GM12878 (cell line): ENCODE data around the gene LITAF. TPM values are rescaled to one million over a fixed set of nuclear protein-coding genes. Genes with fewer than 3 reads are reported as not detected.

Experiments
- BACH1 ChIP-seq: fragments of 450-650 bp; IDR thresholded peaks from 2 replicates; pipeline ENCODE4 v1.6.1; 2017; ENCODE audit warnings: mild to moderate bottlenecking, borderline replicate concordance
- BCL11A ChIP-seq: IDR thresholded peaks from 2 replicates; pipeline ENCODE4 v1.6.1; 2011; ENCODE audit warnings: low read depth, low read length
- CBFB ChIP-seq: IDR thresholded peaks from 2 replicates; pipeline ENCODE4 v1.6.1; 2016; ENCODE audit warnings: antibody characterized with exemption, low read depth
- EED ChIP-seq: sonication (generic); IDR thresholded peaks from 2 replicates; pipeline ENCODE4 v1.6.1; 2016; ENCODE audit warnings: antibody characterized with exemption, low read depth
- IRF4 ChIP-seq: IDR thresholded peaks from 2 replicates; pipeline ENCODE4 v1.6.1; 2011; ENCODE audit warnings: low read depth, low read length
- KDM1A ChIP-seq: fragments of 200-600 bp; sonication (generic); IDR thresholded peaks from 2 replicates; pipeline ENCODE4 v1.6.1; 2016; ENCODE audit warnings: borderline replicate concordance
- LARP7 ChIP-seq: fragments of 450-650 bp; IDR thresholded peaks from 2 replicates; pipeline ENCODE4 v1.6.1; 2017; ENCODE audit warnings: mild to moderate bottlenecking
- MEF2A ChIP-seq: IDR thresholded peaks from 2 replicates; pipeline ENCODE4 v1.6.1; 2011; ENCODE audit warnings: low read depth, mild to moderate bottlenecking, low read length, moderate library complexity; ENCODE audit not compliant: insufficient read depth
- NR2C1 ChIP-seq: fragments of 450-650 bp; IDR thresholded peaks from 2 replicates; pipeline ENCODE4 v1.6.1; 2017; ENCODE audit warnings: antibody characterized with exemption, mild to moderate bottlenecking, moderate library complexity
- NR2C2 ChIP-seq: IDR thresholded peaks from 2 replicates; pipeline ENCODE4 v1.6.1; 2011; ENCODE audit warnings: borderline replicate concordance, low read depth; ENCODE audit not compliant: control insufficient read depth, insufficient read length
- TARDBP ChIP-seq: IDR thresholded peaks from 2 replicates; pipeline ENCODE4 v1.6.1; 2016; ENCODE audit warnings: borderline replicate concordance
- TBL1XR1 ChIP-seq: IDR thresholded peaks from 2 replicates; pipeline ENCODE4 v1.6.1; 2012; ENCODE audit warnings: low read depth, low read length, improper control_type of control experiment
- ZNF207 ChIP-seq: fragments of 450-650 bp; IDR thresholded peaks from 2 replicates; pipeline ENCODE4 v1.6.1; 2014; ENCODE audit warnings: antibody characterized with exemption, mild to moderate bottlenecking, borderline replicate concordance
- ZNF217 ChIP-seq: fragments of 450-650 bp; IDR thresholded peaks from 2 replicates; pipeline ENCODE4 v1.6.1; 2017; ENCODE audit warnings: antibody characterized with exemption, mild to moderate bottlenecking
- ZNF384 ChIP-seq: IDR thresholded peaks from 2 replicates; pipeline ENCODE4 v1.6.1; 2012; ENCODE audit warnings: low read depth, mild to moderate bottlenecking, low read length, improper control_type of control experiment, borderline replicate concordance
- polyA plus RNA-seq, 11 experiments: library from polyadenylated mRNA; depleted of rRNA in 4 of 11; unstranded in 6 of 11; stranded (reverse) in 5 of 11; fragments of >200 nt; fragmentation: Nextera tagmentation in 4 of 11; fragmentation: Illumina TruSeq in 1 of 11; extraction: Ambion mirVana in 4 of 11; extraction: Trizol in 1 of 11; gene quantifications; 1 replicate in 1 of 11; 2 replicates in 10 of 11; pipeline versions ENCODE4 v1.2.1 to v1.2.3, GENCODE V29; 2011 to 2016; ENCODE audit warnings: inconsistent platforms in 2 of 11, missing spikeins in 2 of 11, low read depth in 1 of 11
- total RNA-seq, 4 experiments: library from RNA; depleted of rRNA in 3 of 4; stranded (reverse); fragments of >200 nt in 3 of 4; fragmentation: Illumina TruSeq in 1 of 4; extraction: Trizol in 1 of 4; gene quantifications; 2 replicates each; pipeline versions ENCODE4 v1.2.1 to v1.2.3, GENCODE V29; 2013 to 2021
- TF ChIP-seq, protein P1 (sequence below): IDR thresholded peaks from 2 replicates; pipeline ENCODE4 v1.6.1; 2011; ENCODE audit warnings: borderline replicate concordance, low read depth, mild to moderate bottlenecking, moderate library complexity, mixed read lengths, low read length; ENCODE audit not compliant: insufficient read depth; ENCODE audit errors: extremely low read length
- TF ChIP-seq, protein P2 (sequence below): fragments of 450-650 bp; IDR thresholded peaks from 2 replicates; pipeline ENCODE4 v1.6.1; 2016; ENCODE audit warnings: mild to moderate bottlenecking
- TF ChIP-seq, protein P3 (sequence below): IDR thresholded peaks from 2 replicates; pipeline ENCODE4 v1.6.1; 2012; ENCODE audit warnings: low read length, inconsistent platforms
- TF ChIP-seq, protein P4 (sequence below): IDR thresholded peaks from 2 replicates; pipeline ENCODE4 v1.6.1; 2012; ENCODE audit warnings: low read depth, low read length, improper control_type of control experiment
- TF ChIP-seq, protein P5 (sequence below): fragments of 450-650 bp; formaldehyde crosslinking; IDR thresholded peaks from 2 replicates; pipeline ENCODE4 v1.5.0; 2022; ENCODE audit warnings: mild to moderate bottlenecking, missing genetic modification characterization
- TF ChIP-seq, protein P6 (sequence below): fragments of 450-650 bp; IDR thresholded peaks from 2 replicates; pipeline ENCODE4 v1.6.1; 2017; ENCODE audit warnings: borderline replicate concordance

LITAF gene
- total and polyA plus RNA-seq, 10 of the 15 experiments (the other 5 are each of a cell fraction or from before 2014, with no cell fraction given) = 99.2 to 211 (median 147) TPM

DNA sequence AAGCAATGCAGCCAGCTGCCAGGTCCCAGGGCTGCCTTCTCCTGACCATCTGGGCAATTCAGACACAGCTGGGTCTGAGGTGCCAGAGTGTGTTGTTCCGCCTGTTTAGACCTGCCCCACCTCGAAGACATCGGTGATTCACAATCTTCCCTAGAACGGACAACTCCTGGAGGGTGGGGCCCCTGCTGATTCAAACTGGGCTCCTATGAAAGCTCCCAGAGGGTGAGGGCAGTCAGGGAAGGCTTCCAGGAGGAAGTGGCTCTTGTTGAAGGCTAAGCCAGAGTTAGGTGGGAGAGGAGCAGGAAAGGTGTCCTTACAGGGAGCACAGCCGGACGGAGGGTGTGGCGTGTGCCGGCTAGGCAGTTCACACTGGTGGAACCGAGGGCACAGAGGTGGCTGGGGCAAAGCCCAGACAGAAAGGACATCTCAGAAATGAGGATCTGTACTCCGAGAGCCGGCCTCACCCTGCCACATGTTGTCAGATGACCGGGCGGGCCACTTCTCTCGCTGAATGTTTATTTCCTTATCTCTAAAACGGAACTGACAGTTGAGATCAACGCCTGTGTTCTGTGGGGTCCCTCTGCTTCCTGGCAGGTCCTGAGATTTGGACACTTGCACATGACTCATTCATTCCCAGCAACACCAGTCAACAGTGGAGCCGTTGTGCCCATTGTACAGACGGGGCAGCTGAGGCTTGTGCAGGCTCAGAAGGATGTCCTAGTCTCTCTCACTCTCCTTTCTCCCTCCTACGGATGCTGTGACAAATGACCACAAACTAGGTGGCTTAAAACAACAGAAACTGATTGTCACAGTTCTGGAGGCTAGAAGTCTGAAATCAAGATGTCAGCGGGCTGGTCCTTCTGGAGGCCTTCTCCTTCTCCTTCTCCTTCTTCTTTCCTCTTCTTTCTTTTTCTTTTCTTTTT is 26.9 kb upstream of the LITAF start (continued):
- TF ChIP-seq, protein P1, sequence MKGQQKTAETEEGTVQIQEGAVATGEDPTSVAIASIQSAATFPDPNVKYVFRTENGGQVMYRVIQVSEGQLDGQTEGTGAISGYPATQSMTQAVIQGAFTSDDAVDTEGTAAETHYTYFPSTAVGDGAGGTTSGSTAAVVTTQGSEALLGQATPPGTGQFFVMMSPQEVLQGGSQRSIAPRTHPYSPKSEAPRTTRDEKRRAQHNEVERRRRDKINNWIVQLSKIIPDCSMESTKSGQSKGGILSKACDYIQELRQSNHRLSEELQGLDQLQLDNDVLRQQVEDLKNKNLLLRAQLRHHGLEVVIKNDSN = peak; percentile 16
- TF ChIP-seq LARP7 = 0 out of 2 replicates have a peak, but pooled peaks have one; percentile 46
- no peak for TF ChIP-seq BACH1
- TF ChIP-seq, protein P2, sequence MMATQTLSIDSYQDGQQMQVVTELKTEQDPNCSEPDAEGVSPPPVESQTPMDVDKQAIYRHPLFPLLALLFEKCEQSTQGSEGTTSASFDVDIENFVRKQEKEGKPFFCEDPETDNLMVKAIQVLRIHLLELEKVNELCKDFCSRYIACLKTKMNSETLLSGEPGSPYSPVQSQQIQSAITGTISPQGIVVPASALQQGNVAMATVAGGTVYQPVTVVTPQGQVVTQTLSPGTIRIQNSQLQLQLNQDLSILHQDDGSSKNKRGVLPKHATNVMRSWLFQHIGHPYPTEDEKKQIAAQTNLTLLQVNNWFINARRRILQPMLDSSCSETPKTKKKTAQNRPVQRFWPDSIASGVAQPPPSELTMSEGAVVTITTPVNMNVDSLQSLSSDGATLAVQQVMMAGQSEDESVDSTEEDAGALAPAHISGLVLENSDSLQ = no peak
- no peak for TF ChIP-seq KDM1A
- TF ChIP-seq, protein P3, sequence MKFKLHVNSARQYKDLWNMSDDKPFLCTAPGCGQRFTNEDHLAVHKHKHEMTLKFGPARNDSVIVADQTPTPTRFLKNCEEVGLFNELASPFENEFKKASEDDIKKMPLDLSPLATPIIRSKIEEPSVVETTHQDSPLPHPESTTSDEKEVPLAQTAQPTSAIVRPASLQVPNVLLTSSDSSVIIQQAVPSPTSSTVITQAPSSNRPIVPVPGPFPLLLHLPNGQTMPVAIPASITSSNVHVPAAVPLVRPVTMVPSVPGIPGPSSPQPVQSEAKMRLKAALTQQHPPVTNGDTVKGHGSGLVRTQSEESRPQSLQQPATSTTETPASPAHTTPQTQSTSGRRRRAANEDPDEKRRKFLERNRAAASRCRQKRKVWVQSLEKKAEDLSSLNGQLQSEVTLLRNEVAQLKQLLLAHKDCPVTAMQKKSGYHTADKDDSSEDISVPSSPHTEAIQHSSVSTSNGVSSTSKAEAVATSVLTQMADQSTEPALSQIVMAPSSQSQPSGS = no peak
- no peak for TF ChIP-seq NR2C1
- TF ChIP-seq ZNF207 = no peak
- TF ChIP-seq BCL11A = no peak
- TF ChIP-seq, protein P4, sequence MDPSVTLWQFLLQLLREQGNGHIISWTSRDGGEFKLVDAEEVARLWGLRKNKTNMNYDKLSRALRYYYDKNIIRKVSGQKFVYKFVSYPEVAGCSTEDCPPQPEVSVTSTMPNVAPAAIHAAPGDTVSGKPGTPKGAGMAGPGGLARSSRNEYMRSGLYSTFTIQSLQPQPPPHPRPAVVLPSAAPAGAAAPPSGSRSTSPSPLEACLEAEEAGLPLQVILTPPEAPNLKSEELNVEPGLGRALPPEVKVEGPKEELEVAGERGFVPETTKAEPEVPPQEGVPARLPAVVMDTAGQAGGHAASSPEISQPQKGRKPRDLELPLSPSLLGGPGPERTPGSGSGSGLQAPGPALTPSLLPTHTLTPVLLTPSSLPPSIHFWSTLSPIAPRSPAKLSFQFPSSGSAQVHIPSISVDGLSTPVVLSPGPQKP = no peak
- TF ChIP-seq CBFB = no peak
- TF ChIP-seq TBL1XR1 = no peak
- peak; percentile 50; the same call in 1 of the 2 replicates for TF ChIP-seq EED
- no peak for TF ChIP-seq NR2C2
- no peak for TF ChIP-seq ZNF384
- no peak for TF ChIP-seq TARDBP
- TF ChIP-seq ZNF217 = peak; percentile 66; the same call in 1 of the 2 replicates
- no peak for TF ChIP-seq IRF4
- TF ChIP-seq, protein P5, sequence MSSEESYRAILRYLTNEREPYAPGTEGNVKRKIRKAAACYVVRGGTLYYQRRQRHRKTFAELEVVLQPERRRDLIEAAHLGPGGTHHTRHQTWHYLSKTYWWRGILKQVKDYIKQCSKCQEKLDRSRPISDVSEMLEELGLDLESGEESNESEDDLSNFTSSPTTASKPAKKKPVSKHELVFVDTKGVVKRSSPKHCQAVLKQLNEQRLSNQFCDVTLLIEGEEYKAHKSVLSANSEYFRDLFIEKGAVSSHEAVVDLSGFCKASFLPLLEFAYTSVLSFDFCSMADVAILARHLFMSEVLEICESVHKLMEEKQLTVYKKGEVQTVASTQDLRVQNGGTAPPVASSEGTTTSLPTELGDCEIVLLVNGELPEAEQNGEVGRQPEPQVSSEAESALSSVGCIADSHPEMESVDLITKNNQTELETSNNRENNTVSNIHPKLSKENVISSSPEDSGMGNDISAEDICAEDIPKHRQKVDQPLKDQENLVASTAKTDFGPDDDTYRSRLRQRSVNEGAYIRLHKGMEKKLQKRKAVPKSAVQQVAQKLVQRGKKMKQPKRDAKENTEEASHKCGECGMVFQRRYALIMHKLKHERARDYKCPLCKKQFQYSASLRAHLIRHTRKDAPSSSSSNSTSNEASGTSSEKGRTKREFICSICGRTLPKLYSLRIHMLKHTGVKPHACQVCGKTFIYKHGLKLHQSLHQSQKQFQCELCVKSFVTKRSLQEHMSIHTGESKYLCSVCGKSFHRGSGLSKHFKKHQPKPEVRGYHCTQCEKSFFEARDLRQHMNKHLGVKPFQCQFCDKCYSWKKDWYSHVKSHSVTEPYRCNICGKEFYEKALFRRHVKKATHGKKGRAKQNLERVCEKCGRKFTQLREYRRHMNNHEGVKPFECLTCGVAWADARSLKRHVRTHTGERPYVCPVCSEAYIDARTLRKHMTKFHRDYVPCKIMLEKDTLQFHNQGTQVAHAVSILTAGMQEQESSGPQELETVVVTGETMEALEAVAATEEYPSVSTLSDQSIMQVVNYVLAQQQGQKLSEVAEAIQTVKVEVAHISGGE = no peak
- TF ChIP-seq, protein P6, sequence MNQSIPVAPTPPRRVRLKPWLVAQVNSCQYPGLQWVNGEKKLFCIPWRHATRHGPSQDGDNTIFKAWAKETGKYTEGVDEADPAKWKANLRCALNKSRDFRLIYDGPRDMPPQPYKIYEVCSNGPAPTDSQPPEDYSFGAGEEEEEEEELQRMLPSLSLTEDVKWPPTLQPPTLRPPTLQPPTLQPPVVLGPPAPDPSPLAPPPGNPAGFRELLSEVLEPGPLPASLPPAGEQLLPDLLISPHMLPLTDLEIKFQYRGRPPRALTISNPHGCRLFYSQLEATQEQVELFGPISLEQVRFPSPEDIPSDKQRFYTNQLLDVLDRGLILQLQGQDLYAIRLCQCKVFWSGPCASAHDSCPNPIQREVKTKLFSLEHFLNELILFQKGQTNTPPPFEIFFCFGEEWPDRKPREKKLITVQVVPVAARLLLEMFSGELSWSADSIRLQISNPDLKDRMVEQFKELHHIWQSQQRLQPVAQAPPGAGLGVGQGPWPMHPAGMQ = no peak
- TF ChIP-seq MEF2A = no peak
